ENCODE results near the gene SPOCD1. TPM values are rescaled to one million over a fixed set of nuclear protein-coding genes. Genes with fewer than 3 reads are reported as not detected.

Gene SPOCD1
- total RNA-seq, 4 donors from 2014 or later = 0.82 to 42.7 (median 4.5) TPM

DNA sequence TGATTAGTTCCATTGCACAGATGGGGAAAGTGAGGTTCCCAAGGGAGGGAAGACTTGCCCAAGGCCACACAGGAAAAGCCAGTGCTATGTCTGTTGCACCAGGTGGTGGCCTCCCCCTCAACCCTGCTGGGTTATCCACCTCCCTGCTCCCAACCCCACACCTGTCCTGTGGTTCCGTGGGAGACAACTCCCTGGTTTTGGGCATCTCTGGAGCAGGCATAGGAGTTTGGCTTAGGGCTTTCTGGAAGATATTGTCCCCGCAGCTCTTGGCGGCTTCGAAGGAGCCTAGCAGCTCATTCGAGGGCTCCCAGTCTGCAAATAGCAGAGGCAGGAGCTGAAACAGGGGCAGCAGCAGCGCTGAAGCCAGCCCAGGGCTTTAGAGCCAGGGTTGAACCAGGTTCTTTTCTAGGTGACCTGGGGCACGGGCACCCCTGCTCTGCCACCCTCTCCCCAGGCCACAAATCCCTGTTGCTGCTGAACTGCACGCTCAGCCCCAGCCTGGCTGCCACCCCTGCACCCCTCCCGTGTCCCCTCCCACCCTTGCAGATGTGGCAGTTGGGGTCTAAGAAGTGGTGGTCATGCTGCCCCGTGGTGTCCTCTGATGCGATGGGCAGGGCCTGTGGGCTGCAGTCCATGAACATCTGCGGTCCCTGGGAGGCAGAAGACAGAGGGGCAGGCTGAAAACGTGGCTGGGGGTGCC lies 22.1 kb downstream of the SPOCD1 start:
- TF ChIP-seq, protein P1, sequence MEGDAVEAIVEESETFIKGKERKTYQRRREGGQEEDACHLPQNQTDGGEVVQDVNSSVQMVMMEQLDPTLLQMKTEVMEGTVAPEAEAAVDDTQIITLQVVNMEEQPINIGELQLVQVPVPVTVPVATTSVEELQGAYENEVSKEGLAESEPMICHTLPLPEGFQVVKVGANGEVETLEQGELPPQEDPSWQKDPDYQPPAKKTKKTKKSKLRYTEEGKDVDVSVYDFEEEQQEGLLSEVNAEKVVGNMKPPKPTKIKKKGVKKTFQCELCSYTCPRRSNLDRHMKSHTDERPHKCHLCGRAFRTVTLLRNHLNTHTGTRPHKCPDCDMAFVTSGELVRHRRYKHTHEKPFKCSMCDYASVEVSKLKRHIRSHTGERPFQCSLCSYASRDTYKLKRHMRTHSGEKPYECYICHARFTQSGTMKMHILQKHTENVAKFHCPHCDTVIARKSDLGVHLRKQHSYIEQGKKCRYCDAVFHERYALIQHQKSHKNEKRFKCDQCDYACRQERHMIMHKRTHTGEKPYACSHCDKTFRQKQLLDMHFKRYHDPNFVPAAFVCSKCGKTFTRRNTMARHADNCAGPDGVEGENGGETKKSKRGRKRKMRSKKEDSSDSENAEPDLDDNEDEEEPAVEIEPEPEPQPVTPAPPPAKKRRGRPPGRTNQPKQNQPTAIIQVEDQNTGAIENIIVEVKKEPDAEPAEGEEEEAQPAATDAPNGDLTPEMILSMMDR (IDR thresholded peaks at IDR 0.05; ENCODE audit: low read depth) = no peak

DNA sequence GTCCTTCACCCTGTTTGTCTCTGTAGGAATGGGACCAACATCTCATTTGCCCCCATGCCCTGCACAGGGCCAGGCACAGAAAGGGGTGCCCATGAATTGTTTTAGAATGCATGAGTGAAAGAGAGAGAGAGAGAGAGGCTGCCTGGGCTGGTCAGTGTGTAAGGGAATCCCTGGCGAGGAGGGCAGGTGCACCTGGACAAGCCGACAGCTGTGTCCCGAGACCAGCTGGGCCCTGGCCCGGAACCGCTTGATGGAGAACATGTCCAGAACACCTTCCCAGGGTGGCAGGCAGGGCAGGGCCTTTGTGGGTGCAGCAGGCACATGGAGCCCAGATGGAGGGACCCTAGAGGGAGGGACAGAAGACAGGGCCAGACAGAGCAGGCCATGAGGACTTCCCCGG lies 22.7 kb downstream of the SPOCD1 start:
- TF ChIP-seq, protein P1 (IDR thresholded peaks at IDR 0.05; ENCODE audit: low read depth) = no peak

DNA sequence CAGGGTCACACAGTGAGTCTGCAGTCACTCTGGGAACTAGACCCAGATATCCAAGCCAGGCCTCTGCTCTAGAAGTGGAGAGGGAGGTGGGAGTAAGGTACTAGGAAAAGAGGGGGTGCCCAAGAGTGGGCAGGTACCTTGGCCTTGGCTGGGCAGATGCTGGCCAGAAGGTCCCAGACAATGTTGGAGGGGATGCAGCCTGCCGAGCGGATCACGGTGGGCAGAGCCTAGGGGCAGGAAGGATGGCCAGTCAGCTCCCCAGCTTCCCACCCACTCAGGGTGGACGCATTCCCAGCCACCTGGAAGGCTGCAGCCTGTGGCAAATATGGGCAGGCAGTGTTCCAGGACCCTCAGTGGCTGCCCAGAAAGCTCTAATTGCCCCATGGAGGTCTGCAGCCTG lies 23.3 kb downstream of the SPOCD1 start:
- TF ChIP-seq, protein P1 (IDR thresholded peaks at IDR 0.05; ENCODE audit: low read depth) = no peak

DNA sequence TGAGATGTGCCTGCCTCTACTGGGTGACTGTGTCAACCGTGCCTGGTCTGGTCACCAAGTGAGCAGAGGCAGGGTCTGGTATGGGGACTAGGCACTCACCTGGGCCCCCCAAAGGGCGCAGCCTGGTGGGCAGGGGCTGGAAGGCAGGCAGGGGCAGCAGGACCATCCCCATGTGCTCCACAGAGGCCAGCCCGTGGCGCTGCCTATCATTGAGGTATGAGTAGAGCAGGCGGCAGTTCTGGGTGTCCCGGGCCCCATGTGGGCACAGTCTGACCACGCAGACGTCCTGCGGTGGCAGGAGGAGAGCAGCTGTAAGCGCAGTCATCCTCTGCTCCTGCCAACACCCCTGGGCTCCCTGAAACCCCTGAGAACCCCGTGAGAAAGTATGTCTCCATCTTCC lies 23.7 kb downstream of the SPOCD1 start:
- TF ChIP-seq, protein P1 (IDR thresholded peaks at IDR 0.05; ENCODE audit: low read depth) = no peak

DNA sequence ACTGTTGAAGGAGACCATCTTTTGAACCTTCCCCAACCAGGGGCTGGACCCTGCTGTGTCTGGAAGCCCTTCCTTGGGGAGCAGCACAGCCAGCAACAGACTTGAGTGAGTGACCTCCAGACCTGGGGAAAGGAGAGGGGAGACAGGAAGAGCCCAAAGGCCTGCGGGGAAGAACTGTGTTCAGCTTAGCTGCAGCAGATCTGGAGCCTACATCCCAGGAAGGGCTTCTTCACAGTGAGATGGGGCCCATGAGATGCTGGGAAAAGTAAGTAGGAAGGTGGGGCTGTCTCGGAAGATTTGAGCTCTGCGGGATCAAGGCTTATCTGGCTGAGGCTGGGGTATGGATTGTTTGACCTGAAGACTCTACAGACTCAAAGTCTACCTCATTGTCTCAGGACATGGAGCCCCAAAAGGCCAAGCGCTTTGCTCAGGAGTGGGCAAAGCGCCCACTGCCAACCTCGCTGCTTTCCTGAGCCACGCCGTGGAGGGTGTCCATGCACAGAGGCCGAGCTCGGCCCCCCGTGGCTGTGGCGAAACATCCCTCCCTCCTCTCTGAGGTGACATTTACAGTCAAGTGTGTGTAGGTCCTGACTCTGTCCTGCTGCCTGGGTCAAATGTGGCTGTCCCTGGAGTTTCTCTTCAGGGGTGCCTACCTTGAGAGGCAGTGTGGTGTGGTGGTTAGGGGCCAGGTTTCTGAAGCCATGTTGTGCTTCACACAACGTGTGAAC lies 24.5 kb downstream of the SPOCD1 start:
- TF ChIP-seq, protein P1 (IDR thresholded peaks at IDR 0.05; ENCODE audit: low read depth) = no peak

DNA sequence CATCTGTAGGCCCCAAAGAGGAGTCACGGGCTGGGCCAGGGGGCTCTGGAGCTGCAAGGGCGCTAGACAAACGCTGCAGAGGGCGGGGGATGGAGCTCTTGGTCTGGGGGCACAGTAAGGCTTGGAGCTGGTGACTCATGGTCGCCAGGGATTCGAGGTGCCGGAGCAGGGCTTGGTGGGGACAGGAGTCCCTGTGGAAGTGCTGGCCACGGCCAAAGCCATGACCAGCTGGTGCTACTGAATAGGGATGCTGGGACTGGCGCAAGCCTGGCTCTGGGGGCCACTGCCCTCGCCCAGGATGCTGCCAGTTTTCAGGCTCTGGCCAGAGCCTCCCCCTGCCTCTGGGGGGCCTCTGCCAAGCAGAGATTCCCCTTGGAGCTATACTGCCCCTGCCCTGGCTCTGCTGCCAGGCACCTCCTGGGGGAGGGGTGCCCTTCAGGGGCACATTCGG lies 25.2 kb downstream of the SPOCD1 start:
- TF ChIP-seq, protein P1 (IDR thresholded peaks at IDR 0.05; ENCODE audit: low read depth) = no peak

DNA sequence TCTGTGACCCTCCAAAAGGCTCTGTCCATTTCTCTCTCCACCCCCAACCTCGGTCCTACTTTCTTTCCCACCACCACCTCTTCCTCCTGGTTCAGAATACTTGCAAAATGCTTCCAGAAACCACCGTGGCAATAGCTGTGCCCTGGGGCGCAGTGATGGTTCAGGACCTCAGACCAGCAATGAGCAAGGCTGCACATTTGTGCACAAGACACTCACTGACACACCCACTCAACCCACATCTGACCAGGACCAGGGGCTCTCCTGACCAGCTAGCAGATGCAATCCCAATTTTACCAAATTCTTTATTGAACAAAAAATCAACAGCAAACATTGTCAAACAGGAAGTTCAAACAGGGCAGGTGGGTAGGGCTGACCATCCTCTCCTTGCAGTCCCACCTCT lies 25.7 kb downstream of the SPOCD1 start:
- TF ChIP-seq, protein P1 (IDR thresholded peaks at IDR 0.05; ENCODE audit: low read depth) = no peak

Measured in subcutaneous adipose tissue (tissue), 4 donors.